NT2/D1 (cell line): ENCODE data around the gene CCDC63.

ENCODE experiments used
- SUZ12 ChIP-seq: IDR thresholded peaks from 2 replicates; pipeline ENCODE4 v1.6.1; 2011; ENCODE audit not compliant: insufficient read length, insufficient read depth; ENCODE audit errors: extremely low read depth
- YY1 ChIP-seq: IDR thresholded peaks from 2 replicates; pipeline ENCODE4 v1.6.1; 2011; ENCODE audit not compliant: insufficient read length, insufficient read depth
- ZNF274 ChIP-seq: IDR thresholded peaks from 2 replicates; pipeline ENCODE4 v1.6.1; 2011; ENCODE audit warnings: mild to moderate bottlenecking, low read depth, low read length

DNA sequence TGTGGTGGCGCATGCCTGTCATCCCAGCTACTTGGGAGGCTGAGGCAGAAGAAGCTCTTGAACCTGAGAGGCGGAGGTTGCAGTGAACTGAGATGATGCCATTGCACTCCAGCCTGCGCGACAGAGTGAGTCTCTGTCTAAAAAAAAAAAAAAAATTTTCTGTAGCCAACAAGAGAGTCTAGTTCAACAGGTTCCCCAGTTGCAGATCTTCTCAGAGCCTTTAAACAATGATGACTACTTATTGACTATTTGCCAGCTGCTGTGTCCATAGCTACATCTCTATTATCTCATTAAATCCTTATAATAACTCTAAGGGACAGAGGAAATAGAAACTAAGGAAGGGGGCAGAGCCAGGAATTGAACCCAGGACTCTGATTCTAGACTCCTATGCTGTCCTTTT is 88.8 kb downstream of the CCDC63 start:
- TF ChIP-seq ZNF274: no peak
- TF ChIP-seq YY1: no peak
- no peak for TF ChIP-seq SUZ12
